HG02852 (cell line): Measurements from ENCODE around the gene WFIKKN2.
"Not testable (repeated sequence)": the region's sequence is repeated elsewhere in the genome, so short reads cannot be mapped to it uniquely, and the experiment has no call there.

Experiments used
- ATAC-seq: cut with Tn5 transposase; IDR thresholded peaks from one replicate; pipeline ENCODE4 v1.9.1; 2021; ENCODE audit warnings: mild to moderate bottlenecking, moderate library complexity; ENCODE audit not compliant: unreplicated experiment

The WFIKKN2 gene

DNA sequence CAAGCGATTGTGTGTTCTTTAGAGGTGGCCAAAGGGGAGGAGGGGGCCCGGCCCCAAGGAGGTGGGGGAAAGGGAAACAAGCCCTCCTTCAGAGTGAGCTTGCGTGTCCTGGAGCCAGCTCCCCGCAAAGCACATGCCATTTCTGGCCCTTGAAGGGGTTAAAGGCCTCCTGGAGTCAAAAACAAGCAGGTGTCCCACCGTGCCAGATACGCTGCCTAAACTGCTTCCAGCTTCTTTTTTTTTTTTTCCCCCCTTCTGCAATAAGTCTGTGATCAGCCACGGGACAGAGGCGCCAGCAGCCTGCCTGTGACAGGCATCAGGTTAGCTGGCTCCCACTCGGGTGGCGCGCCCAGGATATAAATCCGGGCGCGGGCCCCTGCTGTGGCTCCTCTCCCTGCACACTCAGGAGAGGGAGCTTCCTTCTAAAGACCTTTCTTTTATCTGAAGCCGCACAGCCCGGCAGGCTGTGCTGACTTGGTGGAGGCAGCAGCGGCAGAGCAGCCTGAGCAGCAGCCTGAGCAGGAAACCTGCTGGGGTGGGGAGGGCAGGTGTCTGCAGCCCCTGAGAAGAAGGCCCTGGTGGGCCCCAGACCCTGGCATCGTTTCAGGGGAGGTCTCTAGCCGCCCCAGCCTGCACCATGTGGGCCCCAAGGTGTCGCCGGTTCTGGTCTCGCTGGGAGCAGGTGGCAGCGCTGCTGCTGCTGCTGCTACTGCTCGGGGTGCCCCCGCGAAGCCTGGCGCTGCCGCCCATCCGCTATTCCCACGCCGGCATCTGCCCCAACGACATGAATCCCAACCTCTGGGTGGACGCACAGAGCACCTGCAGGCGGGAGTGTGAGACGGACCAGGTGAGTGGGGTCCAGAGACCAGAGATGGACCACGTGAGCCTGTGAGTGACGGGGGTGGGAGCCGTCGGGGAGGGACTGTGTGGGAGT lies at the start of gene WFIKKN2:
Gene WFIKKN2 (plus strand): TSS at position 286 of the 934 bp plus-strand sequence. CDS start 352 bp downstream, at position 638.
- ATAC-seq: no peak

DNA sequence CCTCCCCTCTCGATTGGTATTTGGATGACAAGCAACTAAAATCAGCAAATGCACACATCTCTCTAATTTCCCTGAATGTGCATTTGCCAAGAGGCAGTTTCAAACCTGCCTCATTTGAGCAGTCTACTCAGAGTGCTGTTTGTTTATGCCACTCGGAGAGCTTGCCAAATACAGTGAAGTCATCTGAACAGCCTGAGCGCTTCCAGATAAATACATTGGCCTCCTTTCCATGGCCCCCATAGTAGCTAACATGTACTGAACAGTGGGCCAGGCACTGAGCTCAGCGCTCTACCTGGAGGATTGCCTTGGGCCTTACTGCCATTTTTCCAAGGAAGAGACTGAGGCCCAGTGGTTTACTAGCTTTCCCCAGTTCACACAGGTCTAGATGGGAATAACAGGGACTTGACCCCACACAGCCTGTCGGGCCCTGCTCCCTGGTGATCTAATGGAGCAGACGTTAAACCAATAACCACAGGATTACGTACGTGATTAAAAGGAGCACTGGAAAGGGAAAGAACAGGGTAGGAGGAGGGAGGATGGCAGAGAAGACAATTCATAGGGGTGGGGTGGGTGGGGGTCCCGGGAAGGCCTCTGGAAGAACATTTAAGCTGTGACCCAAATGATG lies 49.3 kb upstream of the WFIKKN2 start:
- no peak for ATAC-seq

GRCh38 chr17:50787106-50787505 lies 48.3 kb upstream of the WFIKKN2 start:
- no peak for ATAC-seq

- ATAC-seq: no peak
Observed at GRCh38 chr17:50790618-50791017, 44.8 kb upstream of the WFIKKN2 start.

DNA sequence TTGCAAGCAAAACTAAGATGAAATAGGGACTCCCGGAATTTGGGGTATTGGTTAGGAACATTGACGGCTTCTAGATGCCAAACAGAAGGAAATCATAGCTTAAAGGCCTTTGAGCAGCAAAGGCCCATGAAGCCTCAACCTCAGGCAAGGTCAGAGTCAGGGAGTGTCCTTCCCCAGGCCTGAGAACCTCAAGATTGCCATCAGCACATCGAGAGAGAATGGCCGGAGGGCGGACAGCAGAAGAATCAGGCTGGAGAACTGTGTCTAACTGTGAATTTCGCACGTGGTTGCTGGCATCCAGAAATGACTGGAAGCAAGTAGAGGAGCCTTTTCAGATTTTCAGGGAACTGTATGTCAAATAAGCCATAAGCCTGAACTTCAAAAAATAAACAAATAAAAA lies 43.3 kb upstream of the WFIKKN2 start:
- no peak for ATAC-seq

- ATAC-seq: no peak
Observed at GRCh38 chr17:50793007-50793406, 42.4 kb upstream of the WFIKKN2 start.

GRCh38 chr17:50794361-50794760 lies 41.0 kb upstream of the WFIKKN2 start:
- ATAC-seq: no peak

- ATAC-seq: no peak
Observed at GRCh38 chr17:50797135-50797810, 38.1 kb upstream of the WFIKKN2 start.

GRCh38 chr17:50798424-50799288 lies 36.7 kb upstream of the WFIKKN2 start:
- ATAC-seq: no peak

GRCh38 chr17:50799582-50799981 lies 35.8 kb upstream of the WFIKKN2 start:
- no peak for ATAC-seq

DNA sequence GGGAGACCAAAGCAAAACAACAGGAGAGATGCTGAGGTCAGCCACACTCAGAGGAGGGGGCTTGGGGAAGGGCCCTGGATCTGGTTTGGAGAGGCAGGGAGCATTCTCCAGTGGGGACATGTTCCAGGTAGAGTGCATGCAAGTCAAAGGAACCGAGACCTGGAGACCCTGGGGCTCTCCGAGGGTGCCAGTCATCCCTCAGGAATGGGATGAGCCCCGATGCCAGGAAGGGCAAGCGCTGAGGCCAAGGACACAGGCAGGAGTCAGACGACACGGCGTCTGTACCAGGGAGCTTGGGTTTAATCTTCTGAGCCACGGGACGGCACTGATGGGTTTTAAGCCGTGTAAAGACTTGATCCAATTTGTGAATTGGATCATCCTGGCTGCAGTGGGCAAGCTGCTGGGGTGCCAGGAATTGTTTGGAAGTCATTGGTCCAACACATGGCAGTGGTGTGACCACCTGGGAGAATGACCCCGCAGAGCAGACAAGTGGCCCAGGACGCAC lies 35.1 kb upstream of the WFIKKN2 start:
- ATAC-seq: no peak

DNA sequence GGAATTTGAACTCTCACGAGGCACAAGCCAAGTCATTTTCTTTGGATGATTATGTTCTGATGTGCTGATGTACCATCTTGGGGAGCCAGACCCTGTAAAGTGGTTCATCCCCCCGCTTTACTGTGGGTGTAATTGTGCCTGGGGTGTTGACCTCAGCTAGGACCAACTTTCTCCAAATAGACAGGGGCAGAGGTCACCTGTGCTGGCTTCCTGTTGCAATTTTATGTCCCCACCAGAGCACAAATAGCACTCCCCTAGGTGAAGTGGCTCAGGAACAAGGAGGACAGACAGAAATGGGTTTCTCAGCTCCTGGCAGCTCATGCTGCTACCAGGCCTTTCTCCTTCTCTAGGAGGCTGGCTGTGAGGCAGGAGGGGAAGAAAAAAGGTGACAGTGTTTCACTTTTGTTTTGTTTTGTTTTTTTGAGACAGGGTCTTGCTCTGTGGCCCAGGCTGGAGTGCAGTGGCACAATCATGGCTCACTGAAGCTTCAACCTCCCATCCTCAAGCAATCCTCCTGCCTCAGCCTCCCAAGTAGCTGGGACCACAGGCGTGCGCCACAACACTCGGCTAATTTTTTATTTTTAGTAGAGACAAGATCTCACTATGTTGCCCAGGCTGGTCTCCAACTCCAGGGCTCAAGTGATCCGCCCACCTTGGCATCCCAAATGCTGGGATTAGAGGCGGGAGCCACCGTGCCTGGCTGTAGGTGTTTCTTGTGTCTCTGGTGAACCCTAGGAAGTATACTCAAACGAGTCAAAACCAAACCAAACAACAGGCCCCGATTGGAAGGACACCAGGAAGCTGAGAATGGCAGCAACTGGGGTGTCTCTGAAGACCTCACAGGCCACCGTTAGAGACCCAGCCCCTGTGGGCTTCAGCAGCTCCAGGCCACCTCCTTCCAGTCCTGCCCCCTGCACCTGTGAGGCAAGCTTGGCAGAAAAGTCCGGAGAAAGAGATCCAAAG lies 32.5 kb upstream of the WFIKKN2 start:
- ATAC-seq: no peak

GRCh38 chr17:50803676-50804075 lies 31.7 kb upstream of the WFIKKN2 start:
- no peak for ATAC-seq

DNA sequence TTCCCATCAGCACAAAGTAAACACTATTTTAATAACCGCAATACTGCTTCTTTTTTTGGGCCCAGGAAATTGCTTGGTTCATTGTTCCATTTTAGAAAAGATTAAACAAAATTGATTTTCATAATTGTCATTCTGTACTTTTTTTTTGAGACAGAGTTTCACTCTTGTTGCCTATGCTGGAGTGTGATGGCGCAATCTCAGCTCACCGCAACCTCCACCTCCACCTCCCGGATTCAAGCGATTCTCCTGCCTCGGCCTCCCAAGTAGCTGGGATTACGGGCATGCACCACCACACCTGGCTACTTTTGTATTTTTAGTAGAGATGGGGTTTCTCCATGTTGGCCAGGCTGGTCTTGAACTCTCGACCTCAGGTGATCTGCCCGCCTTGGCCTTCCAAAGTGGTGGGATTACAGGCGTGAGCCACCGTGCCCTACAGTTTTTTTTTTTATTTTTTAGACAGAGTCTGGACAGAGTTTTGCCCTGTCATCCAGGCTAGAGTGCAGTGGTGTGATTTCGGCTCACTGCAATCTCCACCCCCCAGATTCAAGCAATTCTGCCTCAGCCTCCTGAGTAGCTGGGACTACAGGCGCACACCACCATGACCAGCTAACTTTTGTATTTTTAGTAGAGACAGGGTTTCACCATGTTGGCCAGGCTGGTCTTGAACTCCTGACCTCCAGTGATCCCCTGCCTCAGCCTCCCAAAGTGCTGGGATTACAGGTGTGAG lies 30.5 kb upstream of the WFIKKN2 start:
- ATAC-seq: not testable (repeated sequence)

GRCh38 chr17:50805486-50805885 lies 29.9 kb upstream of the WFIKKN2 start:
- ATAC-seq: no peak

DNA sequence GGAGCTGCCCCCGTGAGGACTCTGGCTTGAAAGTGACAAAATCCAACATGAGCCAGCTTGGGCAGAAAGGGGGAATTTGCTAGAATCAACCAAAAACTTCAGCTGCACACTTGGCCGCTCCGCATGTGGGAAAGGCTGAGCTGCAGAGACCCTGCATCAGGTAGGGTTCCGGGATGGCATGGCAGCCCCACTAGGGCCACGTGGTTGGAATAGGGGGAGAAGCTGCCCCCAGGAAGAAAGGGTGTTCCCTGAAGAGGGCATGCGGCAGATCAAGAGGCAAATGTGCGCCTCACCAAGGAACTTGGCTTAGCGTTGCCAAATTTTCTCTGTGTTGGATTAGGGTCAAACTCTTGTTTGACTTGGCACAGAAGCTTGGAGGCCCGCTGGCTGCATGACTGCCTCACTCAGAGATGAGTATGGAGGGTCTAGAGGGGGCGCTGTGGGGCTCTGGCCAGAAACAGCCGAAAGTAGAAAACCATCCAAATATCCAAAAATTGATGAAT lies 29.2 kb upstream of the WFIKKN2 start:
- no peak for ATAC-seq

GRCh38 chr17:50807009-50807408 lies 28.4 kb upstream of the WFIKKN2 start:
- ATAC-seq: no peak

DNA sequence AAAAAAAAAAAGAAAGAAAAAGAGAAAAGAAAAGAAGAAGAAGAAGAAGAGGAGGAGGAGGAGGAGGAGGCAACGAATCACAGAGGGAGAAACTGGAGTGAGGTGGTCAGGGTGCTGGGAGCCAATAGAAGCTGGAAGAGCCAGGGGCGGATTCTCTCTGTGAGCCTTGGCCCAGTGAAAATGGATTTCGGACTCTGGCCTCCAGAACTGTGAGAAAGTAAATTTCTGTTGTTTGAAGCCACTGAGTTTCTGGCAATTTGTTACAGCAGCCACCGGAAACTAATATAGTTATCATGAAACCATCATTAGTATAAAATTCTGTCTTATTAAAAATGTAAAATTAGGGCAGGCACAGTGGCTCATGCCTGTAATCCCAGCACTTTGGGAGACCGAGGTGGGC lies 27.7 kb upstream of the WFIKKN2 start:
- ATAC-seq: no peak
